Mucosa of descending colon (tissue), 3 donors: ENCODE measurements around the gene NT5DC2. TPM values are rescaled to one million over a fixed set of nuclear protein-coding genes. Genes with fewer than 3 reads are reported as not detected.

Experiments
- ATAC-seq: fragments of 200-7000 bp; cut with Tn5 transposase; one replicate; pipeline ENCODE4 v1.9.1; 2020; ENCODE audit warnings: mild to moderate bottlenecking, moderate library complexity
- DNase-seq, 3 donors: peaks; one replicate each; pipeline ENCODE4 v3.0.0-alpha.2; 2020
- H3K36me3 ChIP-seq: fragments of 200-600 bp; one replicate; pipeline ENCODE4 v1.8.0; 2021; ENCODE audit warnings: low read depth, mild to moderate bottlenecking
- H3K4me1 ChIP-seq: fragments of 200-600 bp; one replicate; pipeline ENCODE4 v1.8.0; 2021; ENCODE audit warnings: low read depth, mild to moderate bottlenecking
- H3K4me3 ChIP-seq: fragments of 200-600 bp; one replicate; pipeline ENCODE4 v1.8.0; 2021; ENCODE audit warnings: mild to moderate bottlenecking
- H3K9me3 ChIP-seq: fragments of 200-600 bp; one replicate; pipeline ENCODE4 v1.8.0; 2021; ENCODE audit warnings: mild to moderate bottlenecking
- intact Hi-C, 2 donors: fragments of 100-400 bp; cut with DNase I in 1 of 2; cut with micrococcal nuclease in 1 of 2; formaldehyde crosslinking; loops; one replicate each; pipeline versions ENCODE4 v1.11.0 to v1.11.1; 2022; cut with DNase I, micrococcal nuclease
- total RNA-seq, 3 donors: library from RNA; stranded (reverse); fragmentation: NEBNext Ultra II Directional in 2 of 3; extraction: Animal tissue kit (Norgen Biotek cat#: 25700) in 2 of 3; gene quantifications; one replicate each; pipeline versions ENCODE4 v1.2.1 to v1.2.4, GENCODE V29; 2021 to 2023
- TF ChIP-seq, protein P1 (sequence below): fragments of 200-600 bp; IDR thresholded peaks from one replicate; pipeline ENCODE4 v1.8.0; 2022; ENCODE audit warnings: antibody characterized with exemption, mild to moderate bottlenecking
- donor health status: DM: no; HTN: no; CAD: no; lungs with moderate emphysema.
- donor health status: DM: no; HTN: no; CAD: no.
- donor health status: DM: no; HTN: yes; CAD: no.

Gene NT5DC2
- total RNA-seq, 3 donors from 2014 or later = 5.7 to 20.2 (median 17.2) TPM

DNA sequence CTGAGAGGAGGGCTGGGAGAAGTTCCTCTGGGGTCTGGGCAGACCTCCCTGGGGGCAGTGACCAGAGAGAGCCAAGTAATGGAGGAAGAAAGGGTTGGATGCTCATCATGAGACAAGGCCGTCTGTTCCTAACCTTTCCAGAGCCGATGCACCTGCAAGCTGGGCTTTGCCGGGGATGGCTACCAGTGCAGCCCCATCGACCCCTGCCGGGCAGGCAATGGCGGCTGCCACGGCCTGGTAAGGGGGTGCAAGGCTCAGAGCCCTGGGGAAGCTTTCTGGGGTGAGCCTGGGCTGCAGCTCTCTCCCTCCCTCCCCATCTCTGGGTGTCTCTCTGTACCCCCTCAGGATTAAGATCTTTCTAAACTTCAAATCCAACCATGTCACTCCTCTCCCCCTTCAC, 22.1 kb downstream of the NT5DC2 start:
- TF ChIP-seq, protein P1, sequence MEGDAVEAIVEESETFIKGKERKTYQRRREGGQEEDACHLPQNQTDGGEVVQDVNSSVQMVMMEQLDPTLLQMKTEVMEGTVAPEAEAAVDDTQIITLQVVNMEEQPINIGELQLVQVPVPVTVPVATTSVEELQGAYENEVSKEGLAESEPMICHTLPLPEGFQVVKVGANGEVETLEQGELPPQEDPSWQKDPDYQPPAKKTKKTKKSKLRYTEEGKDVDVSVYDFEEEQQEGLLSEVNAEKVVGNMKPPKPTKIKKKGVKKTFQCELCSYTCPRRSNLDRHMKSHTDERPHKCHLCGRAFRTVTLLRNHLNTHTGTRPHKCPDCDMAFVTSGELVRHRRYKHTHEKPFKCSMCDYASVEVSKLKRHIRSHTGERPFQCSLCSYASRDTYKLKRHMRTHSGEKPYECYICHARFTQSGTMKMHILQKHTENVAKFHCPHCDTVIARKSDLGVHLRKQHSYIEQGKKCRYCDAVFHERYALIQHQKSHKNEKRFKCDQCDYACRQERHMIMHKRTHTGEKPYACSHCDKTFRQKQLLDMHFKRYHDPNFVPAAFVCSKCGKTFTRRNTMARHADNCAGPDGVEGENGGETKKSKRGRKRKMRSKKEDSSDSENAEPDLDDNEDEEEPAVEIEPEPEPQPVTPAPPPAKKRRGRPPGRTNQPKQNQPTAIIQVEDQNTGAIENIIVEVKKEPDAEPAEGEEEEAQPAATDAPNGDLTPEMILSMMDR = no peak
- H3K4me1 ChIP-seq = no peaks in the 10 kb centered on the region
- ATAC-seq = no peak
- intact Hi-C loops = no loop called here
- H3K4me3 ChIP-seq = no peak overlapping the region
- H3K9me3 ChIP-seq = no peaks in the 10 kb centered on the region
- H3K36me3 ChIP-seq = no peaks in the 10 kb centered on the region
- DNase-seq = no peak

DNA sequence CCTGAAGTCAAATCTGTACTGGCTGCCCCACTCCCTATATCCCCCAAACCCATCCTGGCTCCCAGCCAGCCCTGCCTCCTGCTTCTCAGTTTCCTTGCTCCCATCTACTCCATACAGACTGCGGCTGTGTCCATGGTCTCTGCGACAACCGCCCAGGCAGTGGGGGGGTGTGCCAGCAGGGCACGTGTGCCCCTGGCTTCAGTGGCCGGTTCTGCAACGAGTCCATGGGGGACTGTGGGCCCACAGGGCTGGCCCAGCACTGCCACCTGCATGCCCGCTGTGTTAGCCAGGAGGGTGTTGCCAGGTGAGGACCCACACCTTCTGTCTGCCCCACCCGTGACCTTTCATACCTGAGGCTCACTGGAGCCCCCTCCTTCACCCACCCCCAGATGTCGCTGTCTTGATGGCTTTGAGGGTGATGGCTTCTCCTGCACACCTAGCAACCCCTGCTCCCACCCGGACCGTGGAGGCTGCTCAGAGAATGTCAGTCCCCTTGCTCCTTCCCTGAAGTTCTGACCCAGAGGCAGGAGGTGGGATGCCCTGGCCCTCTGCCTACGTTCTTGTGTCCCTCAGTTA, 23.8 kb downstream of the NT5DC2 start:
- Histone ChIP-seq H3K9me3 (no peaks in the 10 kb centered on the region), H3K4me3 (no peak overlapping the region), H3K36me3 (no peaks in the 10 kb centered on the region), H3K4me1 (no peaks in the 10 kb centered on the region)
- DNase-seq = no peak
- intact Hi-C loops = no loop called here
- ATAC-seq = no peak
- TF ChIP-seq, protein P1 = no peak

GRCh38 chr3:52507359-52507758, 26.3 kb downstream of the NT5DC2 start:
- no peak overlapping the region for H3K4me3 ChIP-seq
- H3K4me1 ChIP-seq = no peaks in the 10 kb centered on the region
- no peaks in the 10 kb centered on the region for H3K9me3 ChIP-seq
- intact Hi-C loops = no loop called here
- no peaks in the 10 kb centered on the region for H3K36me3 ChIP-seq
- TF ChIP-seq, protein P1 = no peak
- no peak for DNase-seq
- no peak for ATAC-seq

- no peak overlapping the region for H3K4me3 ChIP-seq
- TF ChIP-seq, protein P1 = no peak
- no peaks in the 10 kb centered on the region for H3K9me3 ChIP-seq
- H3K4me1 ChIP-seq = no peaks in the 10 kb centered on the region
- H3K36me3 ChIP-seq = no peaks in the 10 kb centered on the region
- intact Hi-C loops = no loop called here
- DNase-seq = no peak
- ATAC-seq = no peak
Observed at GRCh38 chr3:52506266-52506966, 27.2 kb downstream of the NT5DC2 start.

DNA sequence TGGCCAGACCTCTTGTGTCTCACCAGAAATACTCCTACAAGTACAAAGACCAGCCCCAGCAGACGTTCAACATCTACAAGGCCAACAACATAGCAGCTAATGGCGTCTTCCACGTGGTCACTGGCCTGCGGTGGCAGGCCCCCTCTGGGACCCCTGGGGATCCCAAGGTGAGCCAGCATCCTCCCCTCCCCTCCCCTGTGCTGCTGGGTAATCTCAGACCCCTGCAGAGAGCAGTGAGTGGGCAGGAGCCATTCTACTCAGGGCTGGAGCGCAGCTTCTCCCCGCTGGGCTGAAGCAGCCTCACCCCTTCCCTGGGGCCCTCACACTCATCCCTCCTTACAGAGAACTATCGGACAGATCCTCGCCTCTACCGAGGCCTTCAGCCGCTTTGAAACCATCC, 28.7 kb downstream of the NT5DC2 start:
- TF ChIP-seq, protein P1 = no peak
- no peaks in the 10 kb centered on the region for H3K36me3 ChIP-seq
- ATAC-seq (no peak), DNase-seq (no peak)
- H3K4me1 ChIP-seq = no peaks in the 10 kb centered on the region
- no peak overlapping the region for H3K4me3 ChIP-seq
- intact Hi-C loops = no loop called here
- H3K9me3 ChIP-seq = no peaks in the 10 kb centered on the region
